ENCODE measurements around the gene ATP13A4.

The ATP13A4 gene

GRCh38 chr3:193388361-193388760 lies 166.3 kb downstream of the ATP13A4 start:
- no peak for DNase-seq

GRCh38 chr3:193387596-193387995 lies 167.1 kb downstream of the ATP13A4 start:
- no peak for DNase-seq

DNA sequence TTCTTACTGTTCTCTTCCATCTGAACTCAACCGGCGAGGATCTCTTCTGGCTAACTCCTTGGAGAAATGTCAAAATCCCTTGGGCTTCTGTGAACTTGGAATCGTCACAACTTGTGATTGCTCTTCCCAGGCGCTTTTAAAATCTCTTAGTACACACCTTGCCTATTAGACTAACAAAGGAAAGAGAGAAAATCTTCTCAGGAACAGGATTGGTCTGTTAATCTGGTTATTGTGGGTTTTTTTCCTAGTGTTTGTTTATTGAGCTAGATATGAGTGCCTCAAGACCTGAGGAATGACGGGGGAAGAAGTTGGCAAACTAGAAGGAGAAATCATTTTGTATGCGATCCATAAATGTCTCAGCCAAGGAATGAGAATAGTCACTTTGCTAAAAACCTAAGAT lies 176.0 kb downstream of the ATP13A4 start, which contains the start of gene ATP13A5:
Gene ATP13A5, minus strand, starts transcription at position 48 of the 400 bp plus-strand sequence. Its CDS starts 28 bp downstream, at position 20.
- DNase-seq = no peak

- no peak for DNase-seq
Observed at GRCh38 chr3:193377591-193377990, 177.1 kb downstream of the ATP13A4 start.

GRCh38 chr3:193375614-193376013 lies 179.1 kb downstream of the ATP13A4 start:
- DNase-seq = no peak

DNA sequence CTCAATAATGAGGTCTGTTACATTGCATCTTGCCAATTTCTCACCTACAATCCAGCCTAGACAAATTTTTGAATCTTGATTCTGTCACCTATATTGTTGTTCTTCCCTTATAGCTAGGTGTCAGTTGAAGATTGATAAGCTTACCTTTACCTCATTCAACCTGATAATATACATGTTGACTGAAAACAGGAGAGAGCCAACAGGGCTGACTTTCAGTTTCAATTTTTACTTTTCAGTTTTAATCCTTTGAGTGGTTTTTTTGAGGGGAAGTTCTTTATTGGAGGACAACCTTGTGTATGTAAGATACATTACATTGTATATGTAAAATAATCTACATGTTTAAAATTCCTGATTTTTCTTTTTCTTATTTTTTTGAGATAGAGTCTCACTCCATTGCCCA lies 181.9 kb downstream of the ATP13A4 start:
- no peak for DNase-seq

DNA sequence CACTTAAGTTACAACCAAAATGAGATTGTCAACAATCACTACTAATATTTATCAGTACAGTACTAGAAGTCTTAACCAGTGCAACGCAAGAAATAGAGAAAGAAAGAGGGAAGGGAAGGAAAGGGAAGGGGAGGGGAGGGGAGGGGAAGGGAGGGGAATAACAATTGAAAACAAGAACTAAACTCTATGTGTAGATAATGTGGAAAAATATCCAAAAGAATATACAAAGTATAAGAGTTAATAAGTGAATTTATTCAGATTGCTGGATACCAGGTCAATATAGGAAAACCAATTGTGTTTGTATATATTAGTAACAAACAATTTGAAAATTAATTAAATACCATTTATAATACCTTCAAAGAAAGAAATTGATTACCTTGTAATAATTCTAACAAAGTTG lies 186.8 kb downstream of the ATP13A4 start:
- no peak for DNase-seq

GRCh38 chr3:193357291-193357690 lies 197.4 kb downstream of the ATP13A4 start:
- no peak for DNase-seq

GRCh38 chr3:193354423-193354822 lies 200.3 kb downstream of the ATP13A4 start:
- no peak for DNase-seq
